Loucy (cell line): ENCODE data around the gene C1QTNF5.

Experiments
- H2AFZ ChIP-seq: fragments of 200-600 bp; sonication (generic); 2 replicates; pipeline ENCODE4 v1.6.0; 2016; ENCODE audit warnings: antibody characterized with exemption, mild to moderate bottlenecking, low read length, moderate library complexity
- H3F3A ChIP-seq: fragments of 200-600 bp; 2 replicates; pipeline ENCODE4 v1.6.0; 2016; ENCODE audit warnings: antibody characterized with exemption, low read depth, mild to moderate bottlenecking
- H3K27me3 ChIP-seq: fragments of 200-600 bp; sonication (generic); 2 replicates; pipeline ENCODE4 v1.6.1; 2014; ENCODE audit warnings: low read length, mild to moderate bottlenecking; ENCODE audit not compliant: insufficient read depth, poor library complexity, severe bottlenecking
- H3K36me3 ChIP-seq: fragments of 200-600 bp; sonication (generic); 2 replicates; pipeline ENCODE4 v1.6.1; 2016; ENCODE audit warnings: low read length; ENCODE audit not compliant: insufficient read depth
- H3K4me1 ChIP-seq: fragments of 200-600 bp; sonication (generic); 2 replicates; pipeline ENCODE4 v1.5.1; 2014; ENCODE audit warnings: low read length, mild to moderate bottlenecking; ENCODE audit not compliant: insufficient read depth, poor library complexity, severe bottlenecking
- H3K4me2 ChIP-seq: fragments of 200-600 bp; sonication (generic); 2 replicates; pipeline ENCODE4 v1.6.0; 2014; ENCODE audit warnings: antibody characterized with exemption, low read length, low read depth, mild to moderate bottlenecking; ENCODE audit not compliant: poor library complexity, severe bottlenecking
- H3K4me3 ChIP-seq: fragments of 200-600 bp; sonication (generic); 2 replicates; pipeline ENCODE4 v1.5.1; 2014; ENCODE audit warnings: low read length, mild to moderate bottlenecking, mixed read lengths; ENCODE audit not compliant: poor library complexity, severe bottlenecking
- H3K79me2 ChIP-seq: fragments of 200-600 bp; sonication (generic); 2 replicates; pipeline ENCODE4 v1.6.1; 2014; ENCODE audit warnings: low read length; ENCODE audit not compliant: insufficient read depth
- H3K9ac ChIP-seq: fragments of 200-600 bp; sonication (generic); 2 replicates; pipeline ENCODE4 v1.6.0; 2014; ENCODE audit warnings: mild to moderate bottlenecking, low read depth, low read length, moderate library complexity; ENCODE audit not compliant: poor library complexity, severe bottlenecking
- H3K9me2 ChIP-seq: fragments of 200-600 bp; sonication (generic); replicated peaks from 2 replicates; pipeline ENCODE4 v1.6.1; 2016; ENCODE audit warnings: low read depth, low read length, mixed read lengths
- H3K9me3 ChIP-seq: fragments of 200-600 bp; sonication (generic); 2 replicates; pipeline ENCODE4 v1.6.1; 2014; ENCODE audit warnings: mild to moderate bottlenecking, antibody characterized with exemption, low read length, low read depth; ENCODE audit not compliant: insufficient read depth
- H4K20me1 ChIP-seq: fragments of 200-600 bp; sonication (generic); 2 replicates; pipeline ENCODE4 v1.6.0; 2014; ENCODE audit warnings: antibody characterized with exemption, low read length, mild to moderate bottlenecking; ENCODE audit not compliant: insufficient read depth, poor library complexity, severe bottlenecking
- CTCF ChIP-seq: fragments of 200-600 bp; sonication (generic); conservative IDR thresholded peaks from 2 replicates; pipeline ENCODE4 v1.5.1; 2014; ENCODE audit warnings: mild to moderate bottlenecking, antibody characterized with exemption, low read length
- EZH2phosphoT487 ChIP-seq: fragments of 200-600 bp; IDR thresholded peaks from 2 replicates; pipeline ENCODE4 v1.6.1; 2018; ENCODE audit warnings: antibody characterized with exemption, mild to moderate bottlenecking, moderate library complexity, borderline replicate concordance

The C1QTNF5 gene

GRCh38 chr11:119362741-119363080 lies 22.0 kb upstream of the C1QTNF5 start:
- Histone ChIP-seq H3K4me3 (no peak overlapping the region), H3K4me2 (no peak overlapping the region), H3F3A (no peaks in the 10 kb centered on the region), H3K79me2 (no peaks in the 10 kb centered on the region), H3K36me3 (no peaks in the 10 kb centered on the region), H4K20me1 (no peaks in the 10 kb centered on the region), H3K9me2 (no peaks in the 10 kb centered on the region), H3K27me3 (no peaks in the 10 kb centered on the region), H3K9ac (no peak overlapping the region), H3K4me1 (peaks cover 10% of the 10 kb centered on the region), H2AFZ (no peak overlapping the region), H3K9me3 (no peaks in the 10 kb centered on the region)
- TF ChIP-seq EZH2phosphoT487 = no peak
- TF ChIP-seq CTCF = no peak

GRCh38 chr11:119361941-119362725 lies 21.4 kb upstream of the C1QTNF5 start:
- Histone ChIP-seq H3K4me1 (peaks cover 10% of the 10 kb centered on the region), H3K9me2 (no peaks in the 10 kb centered on the region), H3F3A (no peaks in the 10 kb centered on the region), H4K20me1 (no peaks in the 10 kb centered on the region), H3K36me3 (no peaks in the 10 kb centered on the region), H3K27me3 (no peaks in the 10 kb centered on the region), H3K4me3 (no peak overlapping the region), H2AFZ (no peak overlapping the region), H3K4me2 (no peak overlapping the region), H3K79me2 (no peaks in the 10 kb centered on the region), H3K9me3 (no peaks in the 10 kb centered on the region), H3K9ac (no peak overlapping the region)
- TF ChIP-seq CTCF (no peak), EZH2phosphoT487 (no peak)

GRCh38 chr11:119361056-119361787 lies 20.5 kb upstream of the C1QTNF5 start:
- Histone ChIP-seq H3K9me2 (no peaks in the 10 kb centered on the region), H4K20me1 (no peaks in the 10 kb centered on the region), H3K4me3 (no peak overlapping the region), H2AFZ (no peak overlapping the region), H3K4me2 (no peak overlapping the region), H3F3A (no peaks in the 10 kb centered on the region), H3K9ac (no peak overlapping the region), H3K9me3 (no peaks in the 10 kb centered on the region), H3K36me3 (no peaks in the 10 kb centered on the region), H3K79me2 (no peaks in the 10 kb centered on the region), H3K27me3 (no peaks in the 10 kb centered on the region), H3K4me1 (peaks cover 10% of the 10 kb centered on the region)
- TF ChIP-seq CTCF = no peak
- TF ChIP-seq EZH2phosphoT487 = no peak
